ENCODE data around the gene SNRNP70.
"Not testable (repeated sequence)": the region's sequence is repeated elsewhere in the genome, so short reads cannot be mapped to it uniquely, and the experiment has no call there.

Gene SNRNP70

GRCh38 chr19:49085020-49085867 is at the start of gene SNRNP70:
TSS of gene SNRNP70 (plus strand) at chr19:49085451. CDS start at chr19:49086415, 964 bp downstream.
- peak; percentile 98 for DNase-seq

GRCh38 chr19:49036815-49037214 is 48.4 kb upstream of the SNRNP70 start, which contains the start of gene CGB1:
TSS of gene CGB1 (minus strand) at chr19:49036895. CDS start at chr19:49036711, 184 bp downstream.
- DNase-seq, result peak; percentile 89

GRCh38 chr19:49038111-49038510 is 47.1 kb upstream of the SNRNP70 start:
- DNase-seq, result not testable (repeated sequence)

- not testable (repeated sequence) for DNase-seq
Measured at GRCh38 chr19:49038557-49039276, 46.5 kb upstream of the SNRNP70 start.

- not testable (repeated sequence) for DNase-seq
Measured at GRCh38 chr19:49039736-49040135, 45.5 kb upstream of the SNRNP70 start.

GRCh38 chr19:49042177-49042576 is 43.1 kb upstream of the SNRNP70 start:
- no peak for DNase-seq

- DNase-seq, result not testable (repeated sequence)
Measured at GRCh38 chr19:49042666-49043065, 42.6 kb upstream of the SNRNP70 start.

- not testable (repeated sequence) for DNase-seq
Measured at GRCh38 chr19:49043548-49043947, 41.7 kb upstream of the SNRNP70 start, which contains the start of gene CGB5. TSS of gene CGB5 (plus strand) at chr19:49043848. CDS start at chr19:49044210, 362 bp downstream.

GRCh38 chr19:49049011-49049410 is 36.2 kb upstream of the SNRNP70 start, which contains the start of gene CGB8:
TSS of gene CGB8 (minus strand) at chr19:49049111. CDS start at chr19:49048739, 372 bp downstream.
- DNase-seq, result not testable (repeated sequence)

- not testable (repeated sequence) for DNase-seq
Measured at GRCh38 chr19:49049834-49050233, 35.4 kb upstream of the SNRNP70 start.

GRCh38 chr19:49050376-49051033 is 34.7 kb upstream of the SNRNP70 start:
- not testable (repeated sequence) for DNase-seq

GRCh38 chr19:49056101-49056901 is 28.9 kb upstream of the SNRNP70 start:
- no peak for DNase-seq

- not testable (repeated sequence) for DNase-seq
Measured at GRCh38 chr19:49056902-49057596, 28.2 kb upstream of the SNRNP70 start.

GRCh38 chr19:49057636-49058234 is 27.5 kb upstream of the SNRNP70 start, which contains the start of gene CGB7:
TSS of gene CGB7 (minus strand) at chr19:49057749. CDS start at chr19:49055375, 2,374 bp downstream.
- DNase-seq, result no peak

GRCh38 chr19:49058562-49058961 is 26.7 kb upstream of the SNRNP70 start:
- DNase-seq, result no peak

- DNase-seq, result no peak
Measured at GRCh38 chr19:49059053-49059452, 26.2 kb upstream of the SNRNP70 start.

GRCh38 chr19:49061000-49061399 is 24.3 kb upstream of the SNRNP70 start:
- no peak for DNase-seq

- no peak for DNase-seq
Measured at GRCh38 chr19:49061445-49061844, 23.8 kb upstream of the SNRNP70 start.

GRCh38 chr19:49064029-49064629 is 21.1 kb upstream of the SNRNP70 start:
- no peak for DNase-seq

Measured in NCI-H1694 treated with DMSO at 0.1 percent for 48 hours (cell line).